ENCODE data around the gene CHSY3. TPM values are rescaled to one million over a fixed set of nuclear protein-coding genes. Genes with fewer than 3 reads are reported as not detected.

CHSY3 gene
- total RNA-seq, 1 donor from 2014 or later, result not detected

DNA sequence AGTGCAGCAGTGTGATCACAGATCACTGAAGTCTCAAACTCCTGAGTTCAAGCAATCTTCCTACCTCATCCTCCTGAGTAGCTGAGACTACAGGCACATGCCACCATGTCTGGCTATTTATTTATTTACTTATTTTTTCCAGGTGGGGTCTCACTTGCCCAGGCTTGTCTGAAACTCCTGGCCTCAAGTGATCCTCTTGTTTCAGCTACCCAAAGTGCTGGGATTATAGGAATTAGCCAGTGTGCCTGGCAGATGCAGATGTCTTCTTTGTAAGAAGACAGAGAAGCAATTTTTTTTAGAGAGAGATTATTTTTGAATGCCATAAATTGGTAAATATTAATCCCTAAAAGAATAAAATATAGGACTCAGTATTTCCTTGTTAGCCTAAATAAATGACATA lies 54.3 kb downstream of the CHSY3 start:
- no peaks in the 10 kb centered on the region for H3K36me3 Mint-ChIP-seq (ENCODE audit: unreplicated experiment)
- H3K27me3 Mint-ChIP-seq (ENCODE audit: unreplicated experiment), result peaks cover under 1% of the 10 kb centered on the region
- no peak for DNase-seq
- H3K4me3 Mint-ChIP-seq (ENCODE audit: unreplicated experiment), result no peak overlapping the region
- H3K4me1 Mint-ChIP-seq (ENCODE audit: low read depth, unreplicated experiment), result no peaks in the 10 kb centered on the region
- H3K9me3 Mint-ChIP-seq (ENCODE audit: unreplicated experiment), result no peaks in the 10 kb centered on the region
- TF ChIP-seq, protein P1, sequence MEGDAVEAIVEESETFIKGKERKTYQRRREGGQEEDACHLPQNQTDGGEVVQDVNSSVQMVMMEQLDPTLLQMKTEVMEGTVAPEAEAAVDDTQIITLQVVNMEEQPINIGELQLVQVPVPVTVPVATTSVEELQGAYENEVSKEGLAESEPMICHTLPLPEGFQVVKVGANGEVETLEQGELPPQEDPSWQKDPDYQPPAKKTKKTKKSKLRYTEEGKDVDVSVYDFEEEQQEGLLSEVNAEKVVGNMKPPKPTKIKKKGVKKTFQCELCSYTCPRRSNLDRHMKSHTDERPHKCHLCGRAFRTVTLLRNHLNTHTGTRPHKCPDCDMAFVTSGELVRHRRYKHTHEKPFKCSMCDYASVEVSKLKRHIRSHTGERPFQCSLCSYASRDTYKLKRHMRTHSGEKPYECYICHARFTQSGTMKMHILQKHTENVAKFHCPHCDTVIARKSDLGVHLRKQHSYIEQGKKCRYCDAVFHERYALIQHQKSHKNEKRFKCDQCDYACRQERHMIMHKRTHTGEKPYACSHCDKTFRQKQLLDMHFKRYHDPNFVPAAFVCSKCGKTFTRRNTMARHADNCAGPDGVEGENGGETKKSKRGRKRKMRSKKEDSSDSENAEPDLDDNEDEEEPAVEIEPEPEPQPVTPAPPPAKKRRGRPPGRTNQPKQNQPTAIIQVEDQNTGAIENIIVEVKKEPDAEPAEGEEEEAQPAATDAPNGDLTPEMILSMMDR (IDR thresholded peaks at IDR 0.05; ENCODE audit: partially characterized antibody, unreplicated experiment), result no peak
- H3K27ac Mint-ChIP-seq (ENCODE audit: unreplicated experiment), result no peak overlapping the region

DNA sequence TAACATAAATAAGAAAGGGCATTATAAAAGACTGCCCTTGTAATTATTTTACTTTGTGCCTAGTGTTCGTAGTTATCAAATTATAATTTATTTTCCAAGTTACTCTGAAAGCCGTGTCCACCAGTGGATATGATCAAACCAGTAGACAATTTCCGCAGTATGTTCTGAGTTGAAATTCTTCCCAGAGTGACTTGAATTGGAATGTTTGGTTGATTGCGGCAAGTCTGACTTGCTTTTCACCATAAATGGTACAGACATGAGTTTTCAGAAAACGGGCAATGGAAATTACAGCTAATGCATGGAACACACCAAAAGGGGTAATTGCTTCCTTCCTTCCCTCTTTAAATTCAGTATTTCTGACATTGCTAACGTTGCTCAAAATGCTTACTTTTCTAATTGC lies 56.6 kb downstream of the CHSY3 start:
- no peaks in the 10 kb centered on the region for H3K36me3 Mint-ChIP-seq (ENCODE audit: unreplicated experiment)
- DNase-seq, result no peak
- H3K27me3 Mint-ChIP-seq (ENCODE audit: unreplicated experiment), result no peaks in the 10 kb centered on the region
- no peaks in the 10 kb centered on the region for H3K9me3 Mint-ChIP-seq (ENCODE audit: unreplicated experiment)
- H3K4me1 Mint-ChIP-seq (ENCODE audit: low read depth, unreplicated experiment), result no peaks in the 10 kb centered on the region
- TF ChIP-seq, protein P1 (IDR thresholded peaks at IDR 0.05; ENCODE audit: partially characterized antibody, unreplicated experiment), result no peak
- H3K27ac Mint-ChIP-seq (ENCODE audit: unreplicated experiment), result no peak overlapping the region
- no peak overlapping the region for H3K4me3 Mint-ChIP-seq (ENCODE audit: unreplicated experiment)

DNA sequence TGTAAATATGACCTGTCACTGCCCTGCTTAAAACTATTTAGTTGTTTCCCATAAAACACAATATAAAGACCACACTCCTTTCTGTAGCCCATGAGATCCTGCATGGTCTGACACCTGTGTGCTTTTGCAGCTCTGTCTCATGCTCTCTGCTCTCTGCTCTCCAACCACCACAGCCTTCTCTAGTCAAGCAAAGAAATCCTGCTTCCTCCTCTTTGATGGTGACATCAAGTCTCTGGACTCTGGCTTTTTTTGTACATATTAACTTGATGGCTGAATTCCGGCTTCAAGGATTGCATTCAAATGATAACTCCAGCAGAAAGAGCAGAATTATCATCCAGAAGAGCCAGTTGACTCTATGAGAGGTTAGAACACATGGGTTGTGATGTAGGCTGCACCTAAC lies 58.2 kb downstream of the CHSY3 start:
- Mint-ChIP-seq H3K4me3 (ENCODE audit: unreplicated experiment) (no peak overlapping the region), H3K27me3 (ENCODE audit: unreplicated experiment) (no peaks in the 10 kb centered on the region), H3K9me3 (ENCODE audit: unreplicated experiment) (no peaks in the 10 kb centered on the region), H3K4me1 (ENCODE audit: low read depth, unreplicated experiment) (no peaks in the 10 kb centered on the region), H3K27ac (ENCODE audit: unreplicated experiment) (no peak overlapping the region), H3K36me3 (ENCODE audit: unreplicated experiment) (no peaks in the 10 kb centered on the region)
- no peak for DNase-seq
- TF ChIP-seq, protein P1 (IDR thresholded peaks at IDR 0.05; ENCODE audit: partially characterized antibody, unreplicated experiment), result no peak

DNA sequence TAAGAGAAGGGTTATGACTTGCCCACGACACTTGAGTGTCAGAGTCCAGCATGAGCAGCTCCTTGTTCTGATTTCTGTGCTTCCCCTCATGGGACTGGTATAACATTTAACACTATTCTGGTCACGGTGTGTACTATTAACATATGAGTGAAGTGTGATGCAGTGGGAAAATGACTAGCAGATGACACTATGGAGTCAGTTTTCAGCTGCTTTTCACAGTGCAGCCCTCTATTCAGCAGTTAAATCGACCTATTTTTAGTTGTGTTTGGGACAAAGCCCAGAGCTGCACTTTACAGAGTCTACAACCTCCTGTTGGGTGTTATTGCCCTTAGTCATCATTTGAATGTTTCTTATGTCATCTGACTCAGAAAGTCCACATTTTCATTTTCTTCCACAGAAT lies 59.1 kb downstream of the CHSY3 start:
- no peak overlapping the region for H3K27ac Mint-ChIP-seq (ENCODE audit: unreplicated experiment)
- no peak overlapping the region for H3K4me3 Mint-ChIP-seq (ENCODE audit: unreplicated experiment)
- no peaks in the 10 kb centered on the region for H3K9me3 Mint-ChIP-seq (ENCODE audit: unreplicated experiment)
- DNase-seq, result no peak
- TF ChIP-seq, protein P1 (IDR thresholded peaks at IDR 0.05; ENCODE audit: partially characterized antibody, unreplicated experiment), result no peak
- H3K36me3 Mint-ChIP-seq (ENCODE audit: unreplicated experiment), result no peaks in the 10 kb centered on the region
- no peaks in the 10 kb centered on the region for H3K27me3 Mint-ChIP-seq (ENCODE audit: unreplicated experiment)
- no peaks in the 10 kb centered on the region for H3K4me1 Mint-ChIP-seq (ENCODE audit: low read depth, unreplicated experiment)

DNA sequence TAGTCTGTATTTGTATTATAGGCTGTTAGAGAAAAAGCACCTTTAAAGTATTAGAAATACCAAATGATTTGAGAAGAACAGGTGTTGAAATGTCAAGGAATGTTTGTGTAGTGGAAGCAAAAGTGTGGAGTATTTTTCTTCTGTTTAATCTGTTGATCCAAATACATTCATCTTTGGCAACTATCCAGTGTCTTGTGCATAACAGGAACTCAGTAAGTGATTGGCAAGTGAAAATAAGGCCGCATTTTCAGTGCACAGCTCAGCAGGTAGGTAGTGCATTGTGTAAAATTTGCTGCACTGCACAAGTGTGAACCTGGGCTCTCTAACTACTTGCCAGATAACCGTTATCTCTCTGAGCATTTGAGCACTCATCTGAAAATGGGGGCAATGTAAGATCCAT lies 61.8 kb downstream of the CHSY3 start:
- H3K36me3 Mint-ChIP-seq (ENCODE audit: unreplicated experiment), result no peaks in the 10 kb centered on the region
- no peaks in the 10 kb centered on the region for H3K9me3 Mint-ChIP-seq (ENCODE audit: unreplicated experiment)
- no peak for DNase-seq
- TF ChIP-seq, protein P1 (IDR thresholded peaks at IDR 0.05; ENCODE audit: partially characterized antibody, unreplicated experiment), result no peak
- no peak overlapping the region for H3K27ac Mint-ChIP-seq (ENCODE audit: unreplicated experiment)
- no peaks in the 10 kb centered on the region for H3K4me1 Mint-ChIP-seq (ENCODE audit: low read depth, unreplicated experiment)
- no peaks in the 10 kb centered on the region for H3K27me3 Mint-ChIP-seq (ENCODE audit: unreplicated experiment)
- H3K4me3 Mint-ChIP-seq (ENCODE audit: unreplicated experiment), result no peak overlapping the region
